SK-N-MC (cell line): ENCODE data around the gene ASCC1.

ENCODE experiments used
- EZH2 ChIP-seq: fragments of 200-600 bp; sonication (generic); IDR thresholded peaks from one replicate; pipeline ENCODE4 v1.6.1; 2017; ENCODE audit warnings: antibody characterized with exemption
- POLR2AphosphoS5 ChIP-seq: IDR thresholded peaks from 2 replicates; pipeline ENCODE4 v1.6.1; 2012; ENCODE audit warnings: mild to moderate bottlenecking, low read depth, low read length, borderline replicate concordance

- TF ChIP-seq EZH2 (no peak), POLR2AphosphoS5 (no peak)
Observed at GRCh38 chr10:72081772-72082590, 134.1 kb downstream of the ASCC1 start.
